Tibial nerve (tissue), 4 donors: Measurements from ENCODE around the gene BFSP1. TPM values are rescaled to one million over a fixed set of nuclear protein-coding genes. Genes with fewer than 3 reads are reported as not detected.

Source experiments
- DNase-seq, 2 donors: peaks; one replicate each; pipeline ENCODE4 v3.0.0-alpha.2; 2019; ENCODE audit warnings: low spot score in 2 of 2
- H3K27ac ChIP-seq, 4 donors: fragments of 200-600 bp; sonication (generic) in 3 of 4; one replicate each; pipeline ENCODE4 v1.5.1; 2017 to 2019; ENCODE audit warnings: mild to moderate bottlenecking in 1 of 4
- H3K27me3 ChIP-seq, 2 donors: fragments of 200-600 bp; sonication (generic) in 1 of 2; one replicate each; pipeline versions ENCODE4 v1.5.1 to v1.6.0; 2017 to 2019
- H3K36me3 ChIP-seq, 3 donors: fragments of 200-600 bp; sonication (generic); one replicate each; pipeline ENCODE4 v1.5.1; 2018 to 2019
- H3K4me1 ChIP-seq, 4 donors: fragments of 200-600 bp; sonication (generic) in 3 of 4; one replicate each; pipeline ENCODE4 v1.5.1; 2017 to 2019
- H3K4me3 ChIP-seq, 4 donors: fragments of 200-600 bp; sonication (generic) in 3 of 4; one replicate each; pipeline ENCODE4 v1.5.1; 2017 to 2019; ENCODE audit warnings: mild to moderate bottlenecking in 1 of 4, moderate library complexity in 1 of 4
- H3K9me3 ChIP-seq, 4 donors: fragments of 200-600 bp; sonication (generic) in 3 of 4; one replicate each; pipeline ENCODE4 v1.5.1; 2017 to 2019
- EP300 ChIP-seq, 2 donors: sonication (generic); formaldehyde crosslinking; IDR thresholded peaks; one replicate each; pipeline ENCODE4 v1.6.1; 2017; ENCODE audit warnings: antibody characterized with exemption in 2 of 2, mild to moderate bottlenecking in 1 of 2
- POLR2A ChIP-seq, 2 donors: fragments of 450-650 bp; IDR thresholded peaks; one replicate each; pipeline ENCODE4 v1.6.1; 2017; ENCODE audit warnings: antibody characterized with exemption in 2 of 2, mild to moderate bottlenecking in 2 of 2, moderate library complexity in 2 of 2
- WGBS, 2 donors: methylation state at CpG; one replicate each; pipeline ENCODE4 v1.1.5; 2018; 5-methylcytosine and 5-hydroxymethylcytosine counted together
- total RNA-seq, 4 donors: library from RNA; depleted of rRNA; stranded (reverse); fragments of >200 nt; gene quantifications; one replicate each; pipeline ENCODE4 v1.1.0, GENCODE V29; 2016
- TF ChIP-seq, protein P1 (sequence below), 5 experiments: fragments of 200-600 bp in 3 of 5; fragments of 450-650 bp in 2 of 5; sonication (generic) in 3 of 5; IDR thresholded peaks; one replicate each; pipeline ENCODE4 v1.5.1; 2016 to 2019; ENCODE audit warnings: antibody characterized with exemption in 5 of 5, mild to moderate bottlenecking in 3 of 5, moderate library complexity in 2 of 5

BFSP1 gene
- total RNA-seq, 4 donors from 2014 or later: 0.39 to 5.9 (median 0.63) TPM; not detected in 1

DNA sequence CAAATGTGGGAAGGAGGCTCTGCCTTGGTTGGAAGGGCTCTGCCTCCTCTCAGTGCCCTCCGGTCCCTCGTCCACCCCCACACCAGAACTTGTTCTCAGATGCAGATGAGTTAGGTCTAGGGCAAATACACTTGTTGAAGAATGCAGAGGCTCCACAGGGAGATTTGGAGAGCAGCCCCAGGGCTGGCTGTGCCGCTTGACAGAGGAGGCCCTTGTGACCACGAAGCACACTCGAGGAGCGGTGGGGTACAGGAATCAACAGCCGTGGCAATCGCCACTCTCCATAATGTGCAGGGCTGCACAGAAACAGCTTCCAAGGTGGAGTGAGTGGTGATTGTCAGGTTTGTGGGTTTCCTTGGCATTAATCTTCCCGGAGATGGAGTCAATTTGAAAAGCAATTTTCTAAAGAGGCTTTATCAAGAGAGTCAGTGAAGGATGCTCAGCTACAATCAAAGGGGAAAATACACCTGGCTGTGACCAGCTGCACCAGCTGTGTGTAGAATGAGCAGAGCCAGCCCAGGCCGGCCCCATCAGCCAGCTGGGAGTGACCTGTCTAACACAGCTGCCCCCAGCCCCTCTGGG is 59.5 kb downstream of the BFSP1 start:
- Histone ChIP-seq H3K4me1 (no peaks in the 10 kb centered on the region), H3K27me3 (no peaks in the 10 kb centered on the region), H3K36me3 (no peaks in the 10 kb centered on the region), H3K27ac (no peak overlapping the region), H3K4me3 (no peak overlapping the region), H3K9me3 (no peaks in the 10 kb centered on the region)
- DNase-seq: no peak
- TF ChIP-seq POLR2A (IDR thresholded peaks at IDR 0.05) (no peak), EP300 (IDR thresholded peaks at IDR 0.05) (no peak)
- TF ChIP-seq, protein P1, sequence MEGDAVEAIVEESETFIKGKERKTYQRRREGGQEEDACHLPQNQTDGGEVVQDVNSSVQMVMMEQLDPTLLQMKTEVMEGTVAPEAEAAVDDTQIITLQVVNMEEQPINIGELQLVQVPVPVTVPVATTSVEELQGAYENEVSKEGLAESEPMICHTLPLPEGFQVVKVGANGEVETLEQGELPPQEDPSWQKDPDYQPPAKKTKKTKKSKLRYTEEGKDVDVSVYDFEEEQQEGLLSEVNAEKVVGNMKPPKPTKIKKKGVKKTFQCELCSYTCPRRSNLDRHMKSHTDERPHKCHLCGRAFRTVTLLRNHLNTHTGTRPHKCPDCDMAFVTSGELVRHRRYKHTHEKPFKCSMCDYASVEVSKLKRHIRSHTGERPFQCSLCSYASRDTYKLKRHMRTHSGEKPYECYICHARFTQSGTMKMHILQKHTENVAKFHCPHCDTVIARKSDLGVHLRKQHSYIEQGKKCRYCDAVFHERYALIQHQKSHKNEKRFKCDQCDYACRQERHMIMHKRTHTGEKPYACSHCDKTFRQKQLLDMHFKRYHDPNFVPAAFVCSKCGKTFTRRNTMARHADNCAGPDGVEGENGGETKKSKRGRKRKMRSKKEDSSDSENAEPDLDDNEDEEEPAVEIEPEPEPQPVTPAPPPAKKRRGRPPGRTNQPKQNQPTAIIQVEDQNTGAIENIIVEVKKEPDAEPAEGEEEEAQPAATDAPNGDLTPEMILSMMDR (IDR thresholded peaks at IDR 0.05): no peak
- whole genome bisulfite sequencing, 2 donors: 63% methylated on average over 10 of the region's 10 CpGs

GRCh38 chr20:17470973-17471372 is 60.2 kb downstream of the BFSP1 start:
- 86 to 87% methylated on average over 9 of the region's 9 CpGs for WGBS, 2 donors
- no peaks in the 10 kb centered on the region for H3K36me3 ChIP-seq
- no peak for DNase-seq
- H3K4me3 ChIP-seq: no peak overlapping the region
- no peaks in the 10 kb centered on the region for H3K4me1 ChIP-seq
- TF ChIP-seq POLR2A (IDR thresholded peaks at IDR 0.05): no peak
- no peak for TF ChIP-seq EP300 (IDR thresholded peaks at IDR 0.05)
- no peaks in the 10 kb centered on the region for H3K27me3 ChIP-seq
- no peaks in the 10 kb centered on the region for H3K9me3 ChIP-seq
- H3K27ac ChIP-seq: no peak overlapping the region

DNA sequence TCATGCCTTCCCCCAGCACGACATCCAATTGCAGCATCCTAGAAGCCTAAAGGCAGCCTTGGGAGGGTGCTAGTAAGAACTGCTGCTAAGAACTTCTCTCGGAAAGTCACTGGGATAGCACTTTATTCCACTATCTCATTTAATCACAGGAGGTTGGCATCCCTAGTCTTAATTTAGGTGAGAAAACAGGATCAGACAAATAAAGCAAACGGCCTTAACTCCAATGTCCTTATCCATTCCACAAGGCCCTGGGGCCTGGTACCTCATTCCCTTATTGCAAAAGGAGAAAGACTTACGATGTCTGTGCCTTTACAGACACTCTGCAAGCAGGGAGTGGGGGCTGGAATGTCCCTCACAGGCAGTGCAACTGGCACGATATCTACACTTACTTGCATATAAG is 60.7 kb downstream of the BFSP1 start:
- 89 to 94% methylated on average over 5 of the region's 5 CpGs for WGBS, 2 donors
- H3K27me3 ChIP-seq: no peaks in the 10 kb centered on the region
- no peaks in the 10 kb centered on the region for H3K9me3 ChIP-seq
- DNase-seq: no peak
- H3K36me3 ChIP-seq: no peaks in the 10 kb centered on the region
- TF ChIP-seq, protein P1 (IDR thresholded peaks at IDR 0.05): no peak
- TF ChIP-seq EP300 (IDR thresholded peaks at IDR 0.05) (no peak), POLR2A (IDR thresholded peaks at IDR 0.05) (no peak)
- no peak overlapping the region for H3K27ac ChIP-seq
- no peak overlapping the region for H3K4me3 ChIP-seq
- H3K4me1 ChIP-seq: no peaks in the 10 kb centered on the region

DNA sequence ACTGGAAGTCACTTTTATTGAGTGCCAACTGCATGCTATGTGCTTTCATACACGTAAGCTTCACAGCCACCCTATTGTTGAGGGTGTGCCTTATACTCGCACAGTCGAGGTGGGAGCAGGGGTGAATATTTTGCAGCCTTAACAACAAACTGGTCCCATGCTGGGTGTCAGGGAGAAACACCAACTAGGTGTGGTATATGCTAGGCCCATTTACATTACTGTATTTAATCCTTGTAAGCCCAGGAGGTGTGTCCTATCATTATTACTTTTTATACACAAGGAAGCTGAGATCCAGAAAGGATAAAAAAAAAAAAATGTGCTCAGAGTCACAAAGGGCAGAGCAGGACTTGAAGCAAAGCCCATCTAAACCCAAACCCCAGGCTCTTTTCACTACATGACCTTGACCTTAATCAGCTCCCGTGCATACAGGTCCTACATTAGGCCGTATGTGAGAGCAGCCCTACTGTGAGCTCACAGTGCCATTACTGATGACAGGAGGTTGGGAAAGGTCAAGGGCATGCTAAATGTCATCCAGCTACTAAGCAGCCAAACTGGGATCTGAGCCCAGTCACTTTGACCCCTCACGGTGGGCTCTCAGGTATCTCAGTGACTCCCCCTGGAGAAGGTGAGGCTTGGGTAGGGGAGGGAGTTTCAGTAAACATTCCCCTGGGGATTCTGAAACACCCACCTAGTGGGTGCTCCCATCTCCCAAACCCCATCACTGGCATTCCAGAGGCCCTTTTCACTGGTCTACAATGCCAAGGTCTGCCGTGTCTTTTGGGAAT is 61.7 kb downstream of the BFSP1 start:
- Histone ChIP-seq H3K36me3 (no peaks in the 10 kb centered on the region), H3K4me3 (no peak overlapping the region), H3K27me3 (no peaks in the 10 kb centered on the region), H3K4me1 (no peaks in the 10 kb centered on the region), H3K9me3 (no peaks in the 10 kb centered on the region), H3K27ac (no peak overlapping the region)
- WGBS, 2 donors: 78 to 80% methylated on average over 7 of the region's 7 CpGs
- no peak for DNase-seq
- TF ChIP-seq POLR2A (IDR thresholded peaks at IDR 0.05) (no peak), EP300 (IDR thresholded peaks at IDR 0.05) (no peak)

DNA sequence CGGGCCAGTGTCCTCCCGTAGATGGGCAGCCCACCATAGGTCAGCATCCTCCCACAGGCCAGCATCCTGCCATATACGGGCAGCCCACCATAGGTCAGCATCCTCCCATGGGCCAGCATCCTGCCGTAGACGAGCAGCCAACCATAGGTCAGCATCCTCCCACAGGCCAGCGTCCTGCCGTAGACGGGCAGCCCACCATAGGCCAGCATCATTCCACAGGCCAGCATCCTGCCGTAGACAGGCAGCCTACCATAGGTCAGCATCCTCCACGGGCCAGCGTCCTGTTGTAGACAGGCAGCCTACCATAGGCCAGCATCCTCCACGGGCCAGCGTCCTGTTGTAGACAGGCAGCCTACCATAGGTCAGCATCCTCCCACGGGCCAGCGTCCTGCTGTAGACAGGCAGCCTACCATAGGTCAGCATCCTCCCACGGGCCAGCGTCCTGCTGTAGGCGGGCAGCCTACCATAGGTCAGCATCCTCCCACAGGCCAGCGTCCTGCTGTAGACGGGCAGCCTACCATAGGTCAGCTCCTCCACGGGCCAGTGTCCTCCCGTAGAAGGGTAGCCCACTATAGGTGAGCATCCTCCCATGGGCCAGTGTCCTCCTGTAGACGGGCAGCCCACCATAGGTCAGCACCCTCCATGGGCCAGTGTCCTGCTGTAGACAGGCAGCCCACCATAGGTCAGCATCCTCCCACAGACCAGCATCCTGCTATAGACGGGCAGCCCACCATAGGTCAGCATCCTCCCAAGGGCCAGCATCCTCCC is 62.9 kb downstream of the BFSP1 start:
- H3K27ac ChIP-seq: no peak overlapping the region
- TF ChIP-seq EP300 (IDR thresholded peaks at IDR 0.05): no peak
- TF ChIP-seq, protein P1 (IDR thresholded peaks at IDR 0.05): no peak
- TF ChIP-seq POLR2A (IDR thresholded peaks at IDR 0.05): no peak
- H3K4me1 ChIP-seq: no peaks in the 10 kb centered on the region
- WGBS, 2 donors: 63 to 65% methylated on average over 18 to 24 of the region's 24 CpGs
- H3K27me3 ChIP-seq: no peaks in the 10 kb centered on the region
- H3K36me3 ChIP-seq: no peaks in the 10 kb centered on the region
- no peak overlapping the region for H3K4me3 ChIP-seq
- H3K9me3 ChIP-seq: no peaks in the 10 kb centered on the region
- DNase-seq: no peak
